ENCODE measurements around the gene GAPDHS. TPM values are rescaled to one million over a fixed set of nuclear protein-coding genes. Genes with fewer than 3 reads are reported as not detected.

The GAPDHS gene
- total and polyA plus RNA-seq, 2 of the 13 experiments (the other 11 are each of a cell fraction or from before 2014, with no cell fraction given), result not detected

GRCh38 chr19:35510626-35510964 is 22.7 kb upstream of the GAPDHS start (continued):
- TF ChIP-seq KIAA2018 (CRISPR knock-in tag; IDR thresholded peaks at IDR 0.05; ENCODE audit: borderline replicate concordance) (no peak), CHD2 (IDR thresholded peaks at IDR 0.05; ENCODE audit: low read depth, low read length) (no peak), NR2C2 (CRISPR knock-in tag; IDR thresholded peaks at IDR 0.05; ENCODE audit: borderline replicate concordance) (no peak), ZBTB3 (CRISPR knock-in tag; IDR thresholded peaks at IDR 0.05; ENCODE audit: borderline replicate concordance, low read depth) (no peak), TBX2 (CRISPR knock-in tag; IDR thresholded peaks at IDR 0.05; ENCODE audit: borderline replicate concordance) (peak; percentile 4; the same call in 1 of the 2 replicates), PAWR (CRISPR knock-in tag; IDR thresholded peaks at IDR 0.05; ENCODE audit: borderline replicate concordance) (no peak), GATAD2A (CRISPR knock-in tag; IDR thresholded peaks at IDR 0.05) (no peak), PRPF4 (IDR thresholded peaks at IDR 0.05; ENCODE audit: low read depth, low read length, poor library complexity, severe bottlenecking) (no peak), ZNF616 (CRISPR knock-in tag; IDR thresholded peaks at IDR 0.05; ENCODE audit: low read depth) (no peak), ZNF572 (CRISPR knock-in tag; IDR thresholded peaks at IDR 0.05) (no peak)
